NCI-H526 (cell line): ENCODE results near the gene SYNC.
"Not testable (repeated sequence)": the region's sequence is repeated elsewhere in the genome, so short reads cannot be mapped to it uniquely, and the experiment has no call there.

Experiments
- DNase-seq, 2 experiments: peaks; one replicate each; lab custom pipeline; 2025; lab: John Stamatoyannopoulos, UW

Gene SYNC

DNA sequence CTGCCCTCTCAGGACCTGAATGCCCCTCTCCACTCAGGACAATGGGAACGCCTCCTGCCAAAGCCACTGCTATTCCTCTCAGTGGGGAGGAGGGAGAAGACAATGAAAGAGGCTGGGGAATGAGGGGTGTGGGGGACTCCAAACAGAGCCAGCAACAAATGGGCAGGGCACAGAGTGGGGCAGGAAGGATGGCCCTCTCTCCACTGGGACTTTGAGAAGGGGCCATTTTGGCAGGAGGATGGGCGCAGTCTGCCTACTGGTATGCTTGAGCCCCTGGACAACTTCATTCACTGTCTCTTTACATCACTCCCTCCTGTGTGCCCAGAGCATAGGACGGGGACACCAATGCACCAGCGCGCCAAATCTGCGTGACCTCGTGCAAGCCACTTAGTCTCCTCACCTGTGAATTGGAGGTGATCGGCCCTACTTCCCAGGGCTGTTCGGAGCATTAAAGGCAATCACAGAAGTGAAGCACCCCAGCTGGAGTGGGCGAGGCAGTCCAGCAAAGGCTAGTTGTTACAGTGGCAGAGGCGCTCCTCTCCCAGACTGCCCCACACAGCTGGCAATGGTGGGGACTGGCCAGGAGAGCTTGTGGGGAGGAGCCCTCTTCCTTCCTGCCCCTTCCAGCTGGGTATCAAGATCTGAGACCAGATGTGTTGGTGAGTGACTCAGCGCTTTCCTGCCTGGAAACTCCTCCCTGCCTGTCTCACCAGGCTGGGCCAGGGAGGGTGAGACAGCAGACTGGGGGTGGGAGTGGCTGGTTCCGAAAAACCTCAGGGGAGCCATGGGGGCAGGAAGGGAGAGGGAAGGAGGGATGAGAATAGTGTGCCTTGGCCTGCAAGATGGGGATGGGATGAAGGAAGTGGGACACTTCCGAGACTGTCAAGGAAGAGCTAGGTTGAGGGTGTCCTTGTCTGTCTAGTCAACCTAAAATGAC, 22.4 kb upstream of the SYNC start:
- peak in 1 of 2 experiments; percentile 27 for DNase-seq

DNA sequence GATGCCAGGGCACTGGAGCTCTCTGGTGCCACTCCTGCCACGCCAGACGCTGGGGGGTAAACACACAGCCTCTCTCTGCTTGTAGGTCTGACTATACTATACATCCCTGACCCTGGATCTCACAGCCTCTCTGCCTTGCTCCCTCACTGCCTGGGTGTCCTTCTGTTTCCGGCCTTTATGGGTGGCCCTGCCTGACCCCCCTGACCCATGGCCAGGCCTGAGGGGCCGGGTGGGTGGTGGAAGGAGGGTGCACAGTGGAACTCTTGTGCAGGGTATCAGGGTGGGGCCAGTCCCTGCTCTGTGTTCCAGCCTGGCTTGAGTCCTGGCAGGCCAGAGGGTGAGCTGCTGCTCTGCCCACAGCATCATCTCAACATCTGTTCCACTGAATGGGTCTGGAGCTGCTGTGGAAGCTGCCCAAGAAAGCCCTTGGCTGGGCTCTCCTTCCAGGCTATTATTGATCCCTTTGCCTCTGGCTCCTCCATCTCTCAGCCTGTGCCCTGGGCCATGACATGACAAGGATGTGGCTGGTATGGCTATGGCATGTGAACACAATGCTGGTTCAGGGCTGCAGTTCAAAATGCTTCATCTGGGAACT, 17.2 kb upstream of the SYNC start:
- no peak for DNase-seq

DNA sequence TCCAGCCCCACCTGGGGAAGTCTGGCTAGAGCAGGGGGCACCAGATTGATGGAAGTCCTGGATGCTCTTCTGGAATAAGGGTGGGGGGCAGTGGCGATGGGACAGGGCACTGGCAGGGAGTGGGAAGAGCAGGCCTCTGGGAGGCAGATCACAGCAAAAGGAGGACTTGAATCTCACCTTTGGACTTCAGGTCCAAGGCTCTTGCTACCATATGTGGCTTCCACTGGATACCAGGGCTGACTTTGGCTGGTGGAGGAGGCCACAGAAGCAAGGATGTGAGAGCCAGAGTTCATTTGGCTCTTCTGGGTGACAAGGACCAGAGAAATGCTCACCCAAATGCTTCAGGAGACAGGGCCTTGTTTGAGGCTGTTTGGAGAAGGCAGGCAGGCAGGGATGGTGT, 16.0 kb upstream of the SYNC start:
- DNase-seq: no peak

DNA sequence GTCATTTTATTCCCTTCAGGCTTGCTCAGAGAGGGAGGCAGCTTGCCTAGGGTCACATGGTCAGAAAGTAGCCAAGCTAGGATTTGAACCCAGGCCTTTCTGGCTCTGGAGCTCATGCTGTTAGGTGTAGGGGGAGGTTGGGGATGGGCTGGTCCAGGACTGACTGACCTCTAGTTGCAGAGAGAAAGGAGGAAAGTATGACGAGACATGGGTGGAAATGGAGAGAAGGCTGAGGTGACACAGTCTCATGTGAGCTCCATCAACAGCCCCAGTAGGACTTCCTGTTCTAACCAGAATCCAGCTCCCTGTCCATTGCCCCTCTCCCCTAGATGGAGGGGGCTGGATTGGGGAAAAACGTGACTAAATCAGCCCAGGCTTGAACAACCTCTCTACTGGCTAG, 15.5 kb upstream of the SYNC start:
- no peak for DNase-seq

DNA sequence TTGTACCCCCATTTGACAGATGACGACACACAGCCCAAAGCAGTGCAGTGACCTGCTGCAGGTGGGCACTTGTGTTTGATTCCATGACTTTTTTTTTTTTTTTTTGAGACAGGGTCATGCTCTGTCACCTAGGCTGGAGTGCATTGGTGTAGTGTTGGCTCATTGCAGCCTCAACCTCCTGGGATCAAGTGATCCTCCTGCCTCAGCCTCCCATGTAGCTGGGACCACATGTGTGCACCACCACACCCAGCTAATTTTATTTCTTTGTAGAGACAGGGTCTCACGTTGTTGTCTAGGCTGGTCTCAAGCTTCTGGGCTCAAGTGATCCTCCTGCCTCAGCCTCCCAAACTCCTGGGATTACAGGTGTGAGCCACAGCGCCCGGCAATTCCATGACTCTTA, 14.9 kb upstream of the SYNC start:
- DNase-seq: no peak

DNA sequence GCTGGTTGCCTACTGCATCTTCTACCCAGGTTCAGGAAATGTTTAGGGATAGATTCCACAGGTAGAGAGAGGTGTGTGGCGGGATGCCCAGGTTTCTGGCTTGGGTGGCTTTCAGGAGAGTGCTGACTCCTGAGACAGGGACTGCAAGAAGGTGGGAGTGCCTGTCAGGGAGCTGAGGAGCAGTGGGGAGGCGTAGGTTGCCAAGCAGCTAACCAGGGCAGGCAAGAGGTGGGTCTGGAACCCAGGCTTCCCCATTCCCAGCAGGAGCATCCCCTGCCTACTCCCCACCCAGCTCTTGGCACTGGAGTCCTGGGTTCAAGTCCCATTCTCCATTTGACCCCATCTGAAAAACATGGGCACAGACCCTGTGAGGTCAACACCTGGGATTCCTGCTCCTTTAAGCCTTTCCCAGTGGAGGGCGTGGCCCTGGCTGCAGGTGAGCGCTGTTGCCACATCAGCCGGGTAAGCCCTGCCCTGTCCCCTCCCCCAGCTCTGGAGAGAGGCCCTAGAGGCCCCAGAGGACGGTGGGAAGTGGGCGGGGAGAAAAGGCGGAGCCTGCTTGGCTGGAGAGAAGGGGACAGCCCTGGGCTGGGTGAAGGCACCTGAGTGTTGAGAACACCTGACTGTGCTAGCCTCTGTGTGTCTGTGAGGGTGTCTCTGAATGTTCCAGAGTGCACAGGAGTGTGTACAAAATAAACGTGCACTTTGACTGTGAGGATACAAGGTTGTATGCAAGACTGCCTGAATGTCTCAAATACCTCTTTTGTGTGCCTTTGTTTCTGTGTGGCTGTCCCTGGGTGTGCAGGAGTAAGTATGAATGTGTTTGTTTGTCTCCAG, 14.0 kb upstream of the SYNC start:
- DNase-seq: peak; percentile 98 to 99

DNA sequence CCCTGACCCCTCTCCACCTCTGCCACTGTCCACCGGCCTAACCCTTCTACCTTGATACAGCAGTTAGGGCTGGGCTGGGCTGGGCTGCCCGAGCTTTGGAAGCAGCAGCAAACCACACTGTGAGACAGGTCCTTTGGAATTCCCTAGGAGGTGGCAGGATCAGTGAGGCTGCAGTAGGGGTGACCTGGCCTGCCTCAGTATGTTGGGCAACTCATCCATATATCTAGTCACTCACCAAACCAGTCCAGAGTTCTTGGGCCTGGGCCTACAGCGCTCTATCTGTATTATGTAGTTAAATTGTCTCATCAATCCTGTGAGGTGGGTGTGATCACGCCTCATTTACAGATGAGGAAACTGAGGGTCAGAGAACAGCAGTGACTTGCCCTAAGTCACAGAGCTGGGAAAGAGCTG, 13.3 kb upstream of the SYNC start:
- no peak for DNase-seq

DNA sequence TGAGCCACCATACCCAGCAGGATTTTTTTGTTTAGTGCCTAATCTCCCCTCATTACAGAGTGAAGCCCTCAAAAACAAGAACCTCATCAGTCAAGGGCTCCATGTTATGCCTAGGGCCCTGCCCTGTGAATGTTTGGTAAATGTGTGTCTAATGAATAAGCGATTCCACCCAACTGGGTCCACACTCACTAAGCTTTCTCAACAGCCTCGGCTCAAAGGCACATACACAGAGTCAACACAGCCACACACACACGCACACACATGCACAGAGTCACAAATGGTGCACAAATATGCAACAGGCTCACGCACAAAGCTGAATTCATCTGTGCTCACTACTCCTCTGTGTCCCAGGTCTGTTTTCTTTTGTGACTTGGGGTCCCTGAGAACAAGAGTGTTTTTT, 11.7 kb upstream of the SYNC start:
- no peak for DNase-seq

DNA sequence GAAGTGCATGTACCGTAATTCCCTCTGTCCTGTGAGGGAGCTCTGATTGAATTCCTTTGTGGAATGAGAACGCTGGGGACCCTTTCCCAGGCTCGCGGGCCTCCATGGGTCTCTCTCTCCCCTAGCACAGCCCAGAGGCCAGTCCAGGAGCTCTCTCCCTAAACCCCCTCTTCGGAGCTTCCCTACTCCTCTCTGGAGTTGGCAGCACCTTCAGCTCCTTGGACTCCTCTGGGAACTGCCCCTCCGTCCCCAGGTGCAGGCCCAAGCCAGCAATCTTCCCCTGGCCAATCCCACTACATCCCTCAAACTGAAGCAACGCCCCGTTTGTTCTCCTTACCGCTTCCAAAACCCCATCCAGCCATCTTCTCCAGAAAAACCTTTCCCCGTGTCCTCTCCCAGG, 10.5 kb upstream of the SYNC start:
- no peak for DNase-seq

DNA sequence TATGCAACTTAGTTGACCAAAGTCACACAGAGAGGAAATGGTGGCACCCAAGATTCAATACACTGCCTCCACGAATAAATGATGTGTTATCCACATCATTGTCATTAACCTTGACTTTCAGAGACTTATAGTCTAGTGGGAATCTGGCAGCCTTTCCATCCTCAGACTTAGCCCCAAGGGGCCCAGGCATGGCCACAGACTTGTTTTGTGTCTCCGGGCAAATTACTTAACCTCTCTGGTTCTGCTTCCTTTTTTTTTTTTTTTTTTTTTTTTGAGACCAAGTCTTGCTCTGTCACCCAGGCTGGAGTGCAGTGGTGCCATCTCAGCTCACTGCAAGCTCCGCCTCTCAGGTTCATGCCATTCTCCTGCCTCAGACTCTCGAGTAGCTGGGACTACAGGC, 8.7 kb upstream of the SYNC start:
- not testable (repeated sequence) for DNase-seq

DNA sequence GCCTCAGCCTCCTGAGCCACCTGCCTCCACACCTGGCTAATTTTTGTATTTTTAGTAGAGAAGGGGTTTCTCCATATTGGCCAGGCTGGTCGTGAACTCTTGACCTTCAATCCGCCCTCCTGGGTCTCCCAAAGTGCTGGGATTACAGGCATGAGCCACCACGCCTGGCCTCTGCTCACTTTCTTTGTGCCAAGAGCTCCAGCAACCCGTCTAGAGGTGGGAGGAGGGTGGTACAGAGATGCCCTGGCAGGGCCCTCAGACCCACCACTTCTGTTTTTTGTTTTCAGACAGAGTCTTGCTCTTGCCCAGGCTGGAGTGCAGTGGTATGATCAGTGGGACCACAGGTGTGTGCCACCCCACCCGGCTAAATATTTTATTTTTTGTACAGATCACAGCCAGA, 6.9 kb upstream of the SYNC start:
- DNase-seq: no peak

DNA sequence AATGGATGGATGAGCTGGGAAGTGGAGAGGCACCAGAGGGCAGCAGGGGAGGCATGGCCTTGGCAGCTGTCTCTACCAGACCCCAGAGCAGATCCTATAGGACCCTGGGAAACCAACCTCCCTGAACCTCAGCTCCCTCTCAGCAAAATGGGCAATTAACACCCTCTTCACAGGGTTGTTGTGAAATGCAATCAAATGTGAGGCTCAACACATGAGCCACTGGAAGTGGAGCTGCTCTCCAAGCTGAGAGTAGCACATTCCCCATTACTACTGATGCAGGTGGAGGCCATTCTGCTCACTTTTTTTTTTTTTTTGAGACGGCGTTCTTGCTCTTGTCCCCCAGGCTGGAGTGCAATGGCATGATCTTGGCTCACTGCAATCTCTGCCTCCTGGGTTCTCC, 6.5 kb upstream of the SYNC start:
- DNase-seq: no peak

DNA sequence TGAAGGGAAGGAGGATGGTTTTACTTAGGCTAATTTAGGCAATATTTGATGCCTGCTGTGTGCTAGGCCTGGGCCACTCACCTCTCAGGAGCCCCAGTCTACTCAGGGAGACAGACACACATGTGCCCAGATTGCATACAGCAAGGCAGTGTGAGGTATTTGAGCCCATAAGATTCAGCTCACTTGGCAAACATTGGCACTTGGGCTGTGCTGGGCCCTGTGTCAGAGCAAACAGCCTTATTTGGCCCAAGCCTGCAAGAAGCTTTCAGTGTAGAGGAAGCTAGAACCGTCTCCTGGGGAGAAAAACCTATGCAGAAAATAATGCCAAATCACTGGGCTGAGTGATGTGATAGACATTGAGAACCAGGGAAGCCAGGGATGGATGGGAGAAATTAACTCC, 3.9 kb upstream of the SYNC start:
- DNase-seq: no peak

DNA sequence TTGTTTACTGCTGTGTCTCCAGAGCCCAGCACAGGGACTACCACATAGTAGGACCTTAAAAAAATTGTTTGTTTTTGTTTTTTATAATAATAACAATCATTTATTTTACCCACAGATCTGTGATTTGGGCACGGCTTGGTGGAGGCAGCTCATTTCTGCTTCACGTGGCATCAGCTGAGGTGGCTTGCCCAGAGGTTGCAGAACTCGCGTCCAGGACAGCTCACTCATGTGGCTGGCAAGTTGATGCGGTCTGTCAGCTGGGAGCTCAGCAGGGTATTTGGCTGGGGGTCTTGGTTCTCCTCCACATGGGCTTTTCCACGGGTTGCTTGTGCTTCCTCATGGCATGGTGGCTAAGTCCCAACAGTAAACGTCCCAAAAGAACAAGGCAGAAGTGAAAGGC, 2.9 kb upstream of the SYNC start:
- no peak for DNase-seq

DNA sequence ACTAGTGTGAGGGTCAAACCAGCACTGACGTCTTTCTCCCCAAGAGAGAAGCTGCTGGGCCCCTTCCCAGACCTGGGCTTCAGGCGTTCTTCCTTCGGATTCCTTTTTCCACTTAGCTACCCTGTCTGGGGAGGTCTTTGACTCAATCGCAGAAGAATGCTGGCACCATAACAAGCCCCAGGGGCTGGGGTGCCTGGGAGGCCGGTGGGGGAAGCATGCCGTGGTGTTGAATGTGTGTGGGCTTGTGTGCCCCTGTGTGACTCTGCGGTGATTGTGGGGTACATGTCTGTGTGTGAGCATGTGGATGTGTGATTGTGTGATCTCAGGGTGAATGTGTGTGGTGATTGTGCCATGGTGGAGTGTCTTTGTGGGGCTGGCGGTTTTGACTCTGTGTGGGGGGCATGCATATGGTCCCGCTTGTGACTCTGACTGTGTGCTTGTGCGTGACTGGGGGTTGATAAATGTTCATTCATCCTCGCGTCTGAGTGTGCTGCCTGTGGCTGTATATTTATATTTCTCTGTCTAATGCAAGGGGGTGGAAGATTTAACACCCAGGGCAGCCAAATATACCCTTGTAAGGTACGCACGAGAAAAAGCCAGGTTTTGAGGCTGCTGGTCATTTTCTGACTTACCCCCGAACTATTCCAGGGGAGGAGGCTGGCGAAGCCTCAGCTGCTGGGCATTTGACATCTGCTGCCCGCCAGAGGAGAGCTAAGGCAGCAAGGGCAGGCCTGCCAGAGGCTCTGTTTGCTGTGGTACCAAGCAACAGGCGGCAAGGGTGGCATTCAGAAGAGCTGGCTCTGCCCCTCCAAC, 1.1 kb upstream of the SYNC start:
- DNase-seq: no peak

DNA sequence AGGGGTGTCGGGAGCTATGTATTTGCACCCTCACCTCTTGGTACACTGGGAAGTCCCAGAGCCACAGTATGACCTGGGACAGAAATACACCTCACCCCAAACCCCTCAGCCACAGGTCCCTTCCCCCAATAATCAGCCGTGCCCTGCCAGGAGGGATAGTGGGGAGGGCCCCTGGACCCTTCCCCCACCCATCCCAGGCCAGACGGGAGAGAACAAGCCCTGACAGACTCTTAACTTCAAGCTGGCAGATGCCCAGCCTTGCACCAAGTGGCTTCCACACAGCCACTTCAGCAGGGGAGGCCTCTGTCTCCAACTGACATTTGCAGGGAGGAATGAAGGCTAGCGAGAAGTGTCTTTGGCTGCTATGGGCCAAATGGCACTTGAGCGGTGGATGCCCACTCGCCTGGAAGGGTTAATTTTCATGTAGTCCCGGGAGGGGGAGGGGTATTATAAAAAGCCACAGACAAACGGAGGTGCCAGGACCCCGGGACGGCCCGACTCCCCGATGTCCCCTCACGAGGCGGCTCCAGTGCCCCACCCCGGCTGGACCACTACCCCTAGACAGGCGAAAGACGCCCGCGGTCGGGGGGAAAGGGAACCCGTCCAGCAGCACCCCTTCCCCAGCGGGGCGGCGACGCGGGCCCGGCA, 495 bp downstream of the SYNC start:
- peak in 1 of 2 experiments; percentile 56 for DNase-seq

DNA sequence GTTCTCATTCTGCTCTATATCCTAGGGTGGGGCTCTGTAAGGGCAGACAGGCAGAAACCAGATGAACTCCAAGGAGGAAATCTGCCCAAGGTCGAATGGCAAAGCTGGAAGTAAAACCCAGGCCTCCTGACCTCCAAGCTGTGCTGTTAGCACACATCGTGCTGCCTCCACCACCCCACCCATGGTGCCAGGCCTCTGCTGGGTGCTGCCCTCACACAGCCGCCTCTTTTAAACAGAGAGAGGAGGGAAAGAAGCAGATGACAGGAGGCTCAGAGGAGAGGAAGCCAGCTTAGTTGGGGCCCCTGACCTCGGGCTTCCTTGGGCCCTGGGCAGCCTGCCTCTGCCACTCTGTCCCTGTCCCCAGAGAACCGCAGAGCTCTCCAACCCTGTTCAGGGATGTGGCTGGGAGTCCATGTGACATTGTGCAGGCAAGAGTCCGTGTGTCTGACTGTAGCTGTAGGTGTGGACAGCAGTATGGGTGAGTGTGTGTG, 1.1 kb downstream of the SYNC start:
- DNase-seq: no peak

DNA sequence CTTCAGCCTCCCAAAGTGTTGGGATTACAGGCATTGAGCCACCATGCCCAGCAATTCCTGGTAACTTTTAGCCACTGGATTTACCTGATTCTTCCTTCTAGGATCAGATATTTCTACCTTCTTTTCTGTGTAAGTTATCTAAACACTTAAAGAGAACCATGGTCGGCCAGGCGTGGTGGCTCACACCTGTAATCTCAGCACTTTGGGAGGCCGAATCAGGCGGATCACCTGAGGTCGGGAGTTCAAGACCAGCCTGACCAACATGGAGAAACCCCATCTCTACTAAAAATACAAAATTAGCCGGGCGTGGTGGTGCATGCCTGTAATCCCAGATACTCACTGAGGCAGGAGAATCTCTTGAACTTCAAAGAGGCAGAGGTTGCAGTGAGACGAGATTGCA, 5.6 kb downstream of the SYNC start:
- DNase-seq: not testable (repeated sequence)

DNA sequence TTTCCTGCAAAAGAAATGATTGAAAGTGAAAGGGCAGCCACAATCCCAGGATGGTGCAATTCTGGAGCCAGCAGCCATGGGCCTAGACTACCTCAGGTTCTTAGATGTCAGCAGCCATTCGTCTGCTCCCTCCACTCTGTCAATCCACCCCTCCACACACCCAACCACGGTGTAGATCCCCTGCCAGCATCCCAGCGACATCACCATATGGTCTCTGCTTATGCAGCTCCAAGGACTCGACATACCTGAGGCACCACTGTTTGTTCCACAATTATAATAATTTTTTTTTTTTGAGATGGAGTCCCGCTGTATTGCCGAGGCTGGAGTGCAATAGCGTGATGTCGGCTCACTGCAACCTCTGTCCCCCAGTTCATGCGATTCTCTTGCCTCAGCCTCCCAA, 6.5 kb downstream of the SYNC start:
- no peak for DNase-seq

DNA sequence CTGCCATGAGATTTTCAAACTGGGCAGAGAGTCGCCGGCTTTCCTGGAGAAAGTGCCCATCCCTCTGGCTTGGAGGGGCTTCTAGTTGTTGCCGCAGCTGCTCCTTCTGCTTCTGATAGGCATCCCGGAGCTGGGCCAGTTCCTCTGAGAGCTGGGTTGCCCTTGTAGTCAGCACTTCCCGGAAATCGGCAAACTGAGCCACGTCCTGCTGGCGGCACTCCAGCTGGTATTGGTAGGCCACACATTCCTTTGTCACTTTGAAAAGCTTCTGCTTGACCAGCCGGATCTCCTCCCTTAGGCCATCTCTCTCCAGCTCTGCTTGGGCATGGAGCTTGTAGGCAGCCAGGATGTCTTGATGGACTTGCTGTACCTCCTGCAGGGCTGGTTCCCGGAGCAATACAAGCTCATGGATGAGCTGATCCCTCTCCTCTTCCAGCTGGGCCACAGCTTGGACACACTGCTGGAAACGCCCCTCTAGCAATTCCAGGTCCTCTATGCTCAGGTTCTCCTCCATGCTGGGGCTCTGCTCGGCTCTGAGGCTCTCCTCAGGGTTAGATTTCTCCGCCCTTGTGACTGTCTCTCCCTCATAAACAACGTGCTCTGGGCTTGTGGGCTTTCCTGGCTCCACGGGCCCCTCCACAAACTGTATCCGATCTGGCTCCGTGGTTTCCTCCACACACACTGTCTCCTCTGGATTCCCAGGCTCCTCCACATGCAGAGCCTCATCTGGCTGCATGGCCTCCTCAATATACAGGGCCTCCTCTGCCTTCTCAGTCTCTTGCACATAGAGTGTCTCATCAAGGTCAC, 7.3 kb downstream of the SYNC start:
- DNase-seq: no peak
